Thyroid gland (tissue), 4 donors: ENCODE data around the gene RAI1. TPM values are rescaled to one million over a fixed set of nuclear protein-coding genes. Genes with fewer than 3 reads are reported as not detected.

ENCODE experiments used
- DNase-seq, 2 donors: peaks; one replicate each; pipeline ENCODE4 v3.0.0-alpha.2; 2019
- H3K27ac ChIP-seq, 3 donors: fragments of 200-600 bp; sonication (generic); 1 replicate in 2 of 3; 2 replicates in 1 of 3; pipeline ENCODE4 v1.5.1; 2016 to 2019; ENCODE audit warnings: mild to moderate bottlenecking in 1 of 3, moderate library complexity in 1 of 3
- H3K27me3 ChIP-seq: fragments of 200-600 bp; sonication (generic); one replicate; pipeline ENCODE4 v1.5.1; 2019
- H3K36me3 ChIP-seq, 2 donors: fragments of 200-600 bp; sonication (generic); one replicate each; pipeline ENCODE4 v1.5.1; 2016 to 2019
- H3K4me1 ChIP-seq, 2 donors: fragments of 200-600 bp; sonication (generic); one replicate each; pipeline ENCODE4 v1.5.1; 2017 to 2019
- H3K4me3 ChIP-seq, 3 donors: fragments of 200-600 bp; sonication (generic); replicated peaks in 1 of 3; 1 replicate in 2 of 3; 2 replicates in 1 of 3; pipeline ENCODE4 v1.5.1; 2016; ENCODE audit warnings: mild to moderate bottlenecking in 1 of 3
- H3K9me3 ChIP-seq: fragments of 200-600 bp; sonication (generic); one replicate; pipeline ENCODE4 v1.5.1; 2017
- POLR2A ChIP-seq, 2 donors: fragments of 450-650 bp; IDR thresholded peaks; one replicate each; pipeline ENCODE4 v1.6.1; 2017; ENCODE audit warnings: antibody characterized with exemption in 2 of 2, mild to moderate bottlenecking in 2 of 2, moderate library complexity in 1 of 2
- WGBS, 2 donors: methylation state at CpG; one replicate each; pipeline ENCODE4 v1.1.5; 2017; 5-methylcytosine and 5-hydroxymethylcytosine counted together
- intact Hi-C: fragments of 100-400 bp; cut with DNase I; formaldehyde crosslinking; loops from one replicate; pipeline ENCODE4 v1.15.1; 2023
- total RNA-seq, 4 donors: library from RNA; depleted of rRNA; stranded (reverse); fragments of >200 nt; gene quantifications; one replicate each; pipeline ENCODE4 v1.2.3, GENCODE V29; 2016
- TF ChIP-seq, protein P1 (sequence below), 6 experiments: fragments of 200-600 bp in 3 of 6; fragments of 450-650 bp in 3 of 6; sonication (generic) in 3 of 6; IDR thresholded peaks; one replicate each; pipeline ENCODE4 v1.5.1; 2016 to 2019; ENCODE audit warnings: antibody characterized with exemption in 6 of 6, mild to moderate bottlenecking in 2 of 6, inconsistent platforms in 1 of 6, moderate library complexity in 1 of 6

RAI1 gene
- total RNA-seq, 4 donors from 2014 or later: 19.1 to 52.3 (median 34.1) TPM

DNA sequence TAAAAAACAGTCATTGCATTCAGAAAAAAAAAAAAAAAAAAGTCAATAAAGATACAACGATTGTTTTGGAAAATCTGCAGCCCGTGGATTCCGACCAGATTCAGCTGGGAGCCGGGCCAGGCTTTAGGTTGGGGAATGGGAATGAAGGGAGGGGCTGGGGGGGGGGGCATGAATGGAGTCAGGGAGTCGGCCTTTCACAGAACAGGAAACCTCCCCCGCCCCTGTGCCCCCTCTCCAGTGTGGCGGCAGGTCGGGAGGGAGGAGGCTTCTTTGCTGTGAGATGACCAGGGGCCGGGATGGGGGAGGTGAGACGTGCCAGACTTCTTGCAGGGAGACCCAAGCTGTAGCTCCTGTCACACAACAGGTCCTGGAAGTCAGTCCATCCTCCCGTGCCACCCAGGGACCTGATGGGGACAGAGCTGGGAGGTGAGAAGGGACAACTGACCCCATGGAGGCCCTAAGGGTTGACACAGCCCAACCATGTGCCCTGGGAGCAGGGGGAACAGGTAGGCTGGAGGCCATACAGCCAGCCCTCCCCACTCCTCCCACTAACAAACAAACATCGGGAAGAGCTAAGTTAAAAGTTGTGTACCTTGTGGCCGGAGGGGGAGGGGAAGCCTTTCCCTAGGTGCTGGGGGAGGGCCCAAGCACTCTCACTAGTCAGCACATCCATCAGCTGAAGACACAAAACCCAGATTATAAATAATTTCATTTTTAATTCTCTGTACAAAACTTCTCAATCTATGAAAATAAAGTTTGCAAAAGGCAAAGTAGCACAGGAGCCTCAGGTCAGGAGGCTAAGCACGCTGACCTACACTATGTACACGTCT is 130.3 kb downstream of the RAI1 start:
- Histone ChIP-seq H3K27ac (peak overlapping the region in 2 of 3 donors; percentile 8 to 11), H3K9me3 (no peaks in the 10 kb centered on the region), H3K36me3 (peaks cover 0 to 18% of the 10 kb centered on the region in 2 donors), H3K27me3 (no peaks in the 10 kb centered on the region), H3K4me1 (peaks cover 32 to 58% of the 10 kb centered on the region in 2 donors), H3K4me3 (no peak overlapping the region)
- peak in 1 of 2 donors; percentile 34 for DNase-seq
- WGBS, 2 donors: 57 to 71% methylated on average over 14 to 15 of the region's 15 CpGs
- TF ChIP-seq POLR2A (IDR thresholded peaks at IDR 0.05): no peak
- TF ChIP-seq, protein P1, sequence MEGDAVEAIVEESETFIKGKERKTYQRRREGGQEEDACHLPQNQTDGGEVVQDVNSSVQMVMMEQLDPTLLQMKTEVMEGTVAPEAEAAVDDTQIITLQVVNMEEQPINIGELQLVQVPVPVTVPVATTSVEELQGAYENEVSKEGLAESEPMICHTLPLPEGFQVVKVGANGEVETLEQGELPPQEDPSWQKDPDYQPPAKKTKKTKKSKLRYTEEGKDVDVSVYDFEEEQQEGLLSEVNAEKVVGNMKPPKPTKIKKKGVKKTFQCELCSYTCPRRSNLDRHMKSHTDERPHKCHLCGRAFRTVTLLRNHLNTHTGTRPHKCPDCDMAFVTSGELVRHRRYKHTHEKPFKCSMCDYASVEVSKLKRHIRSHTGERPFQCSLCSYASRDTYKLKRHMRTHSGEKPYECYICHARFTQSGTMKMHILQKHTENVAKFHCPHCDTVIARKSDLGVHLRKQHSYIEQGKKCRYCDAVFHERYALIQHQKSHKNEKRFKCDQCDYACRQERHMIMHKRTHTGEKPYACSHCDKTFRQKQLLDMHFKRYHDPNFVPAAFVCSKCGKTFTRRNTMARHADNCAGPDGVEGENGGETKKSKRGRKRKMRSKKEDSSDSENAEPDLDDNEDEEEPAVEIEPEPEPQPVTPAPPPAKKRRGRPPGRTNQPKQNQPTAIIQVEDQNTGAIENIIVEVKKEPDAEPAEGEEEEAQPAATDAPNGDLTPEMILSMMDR (IDR thresholded peaks at IDR 0.05): no peak
- intact Hi-C loops: loop anchor here (2.0 to 10.0 kb wide), 2 partner anchors 49 to 103 kb away; no protein-coding TSS in a partner anchor

GRCh38 chr17:17812211-17813054 is 131.2 kb downstream of the RAI1 start:
- Histone ChIP-seq H3K27me3 (no peaks in the 10 kb centered on the region), H3K36me3 (peaks cover 8 to 27% of the 10 kb centered on the region in 2 donors), H3K9me3 (no peaks in the 10 kb centered on the region), H3K4me1 (peaks cover 32 to 58% of the 10 kb centered on the region in 2 donors), H3K4me3 (no peak overlapping the region), H3K27ac (peak overlapping the region in 2 of 3 donors; percentile 8 to 11)
- 79 to 81% methylated on average over 12 to 27 of the region's 59 CpGs for WGBS, 2 donors
- peak; percentile 70 to 72 for DNase-seq
- TF ChIP-seq, protein P1 (IDR thresholded peaks at IDR 0.05): peak; percentile 97 to 100 (median 98)
- no peak for TF ChIP-seq POLR2A (IDR thresholded peaks at IDR 0.05)
- intact Hi-C loops: loop anchor here (2.0 to 10.0 kb wide), 2 partner anchors 48 to 102 kb away; no protein-coding TSS in a partner anchor

DNA sequence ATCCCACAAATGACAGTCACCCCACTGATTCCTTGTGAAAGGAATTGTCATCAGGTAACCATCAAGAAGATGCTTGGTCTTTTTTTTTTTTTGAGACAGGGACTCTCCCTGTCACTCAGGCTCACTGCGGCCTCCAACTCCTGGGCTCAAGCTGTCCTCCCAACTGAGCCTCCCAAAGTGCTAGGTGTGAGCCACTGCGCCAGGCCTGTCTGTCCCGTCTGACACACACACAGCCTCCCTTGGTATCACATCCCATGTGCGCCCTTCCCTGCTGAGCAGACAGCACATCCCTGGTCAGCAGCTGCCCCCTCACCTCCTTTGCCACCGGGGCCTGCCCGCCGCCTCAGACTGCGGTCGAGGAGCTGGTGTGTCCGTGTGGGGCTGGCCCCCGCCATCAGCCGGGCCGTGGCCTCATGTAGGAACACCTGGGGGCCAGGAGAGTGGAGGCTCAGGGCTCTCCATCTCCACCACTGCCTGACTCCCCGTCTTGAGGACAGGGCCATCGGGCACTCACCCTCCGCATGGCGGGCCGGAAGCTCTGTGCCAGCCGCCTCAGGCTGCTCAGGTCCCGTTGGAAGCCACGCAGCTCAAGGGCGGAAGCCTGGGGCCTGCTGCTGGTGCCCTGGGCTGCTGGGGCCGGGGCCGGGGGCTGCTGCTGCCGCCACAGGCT is 131.9 kb downstream of the RAI1 start:
- peaks cover 32 to 60% of the 10 kb centered on the region in 2 donors for H3K4me1 ChIP-seq
- 95% methylated on average over 9 to 23 of the region's 25 CpGs for WGBS, 2 donors
- intact Hi-C loops: loop anchor here (2.0 to 10.0 kb wide), 2 partner anchors 48 to 102 kb away; no protein-coding TSS in a partner anchor
- no peak overlapping the region for H3K27ac ChIP-seq
- DNase-seq: no peak
- H3K9me3 ChIP-seq: no peaks in the 10 kb centered on the region
- H3K27me3 ChIP-seq: no peaks in the 10 kb centered on the region
- no peak overlapping the region for H3K4me3 ChIP-seq
- peaks cover 12 to 32% of the 10 kb centered on the region in 2 donors for H3K36me3 ChIP-seq
- TF ChIP-seq, protein P1 (IDR thresholded peaks at IDR 0.05): no peak
- no peak for TF ChIP-seq POLR2A (IDR thresholded peaks at IDR 0.05)

GRCh38 chr17:17813725-17814095 is 132.5 kb downstream of the RAI1 start:
- Histone ChIP-seq H3K9me3 (no peaks in the 10 kb centered on the region), H3K27ac (peak overlapping the region in 1 of 3 donors; percentile 46), H3K27me3 (no peaks in the 10 kb centered on the region), H3K4me1 (peaks cover 31 to 60% of the 10 kb centered on the region in 2 donors), H3K4me3 (no peak overlapping the region), H3K36me3 (peaks cover 12 to 38% of the 10 kb centered on the region in 2 donors)
- no peak for DNase-seq
- TF ChIP-seq POLR2A (IDR thresholded peaks at IDR 0.05): no peak
- TF ChIP-seq, protein P1 (IDR thresholded peaks at IDR 0.05): no peak
- intact Hi-C loops: loop anchor here (2.0 to 10.0 kb wide), 2 partner anchors 47 to 101 kb away; no protein-coding TSS in a partner anchor
- WGBS, 2 donors: 88 to 100% methylated on average over 1 to 12 of the region's 16 CpGs
